Coronary artery (tissue), 2 donors: ENCODE data around the gene AJUBA.

ENCODE experiments used
- DNase-seq: peaks from one replicate; pipeline ENCODE4 v3.0.0-alpha.2; 2017; ENCODE audit warnings: low spot score
- H3K27ac ChIP-seq, 2 donors: fragments of 200-600 bp; sonication (generic); one replicate each; pipeline ENCODE4 v1.5.1; 2016 to 2019
- H3K4me3 ChIP-seq: fragments of 200-600 bp; sonication (generic); 2 replicates; pipeline ENCODE4 v1.5.1; 2016; ENCODE audit warnings: mild to moderate bottlenecking, moderate library complexity
- CTCF ChIP-seq: fragments of 200-600 bp; sonication (generic); IDR thresholded peaks from one replicate; pipeline ENCODE4 v1.5.1; 2019; ENCODE audit warnings: antibody characterized with exemption

Gene AJUBA

GRCh38 chr14:22923746-22924145 lies 58.6 kb downstream of the AJUBA start:
- DNase-seq = no peak
- no peak overlapping the region for H3K4me3 ChIP-seq

GRCh38 chr14:22922294-22922693 lies 60.1 kb downstream of the AJUBA start:
- Histone ChIP-seq H3K27ac (no peak overlapping the region), H3K4me3 (no peak overlapping the region)
- TF ChIP-seq CTCF = no peak
- no peak for DNase-seq

More at GRCh38 chr14:22923746-22924145, 58.6 kb downstream of the AJUBA start:
- no peak for TF ChIP-seq CTCF
- no peak overlapping the region for H3K27ac ChIP-seq
